Ascending aorta (tissue), 2 donors: ENCODE data around the gene MLLT6. TPM values are rescaled to one million over a fixed set of nuclear protein-coding genes. Genes with fewer than 3 reads are reported as not detected.

Source experiments
- DNase-seq, 2 donors: peaks; one replicate each; pipeline ENCODE4 v3.0.0-alpha.2; 2019; ENCODE audit warnings: low spot score in 2 of 2
- H3K27ac ChIP-seq, 2 donors: fragments of 200-600 bp; sonication (generic); one replicate each; pipeline ENCODE4 v1.5.1; 2016 to 2017; ENCODE audit warnings: mild to moderate bottlenecking in 1 of 2
- H3K27me3 ChIP-seq: fragments of 200-600 bp; sonication (generic); one replicate; pipeline ENCODE4 v1.5.1; 2017
- H3K36me3 ChIP-seq, 2 donors: fragments of 200-600 bp; sonication (generic); one replicate each; pipeline ENCODE4 v1.5.1; 2016
- H3K4me1 ChIP-seq, 2 donors: fragments of 200-600 bp; sonication (generic); one replicate each; pipeline ENCODE4 v1.5.1; 2016 to 2017; ENCODE audit warnings: mild to moderate bottlenecking in 1 of 2
- H3K4me3 ChIP-seq, 2 donors: fragments of 200-600 bp; sonication (generic); one replicate each; pipeline ENCODE4 v1.5.1; 2016 to 2017; ENCODE audit warnings: mild to moderate bottlenecking in 1 of 2
- H3K9me3 ChIP-seq, 2 donors: fragments of 200-600 bp; sonication (generic); one replicate each; pipeline ENCODE4 v1.5.1; 2016
- intact Hi-C: fragments of 100-400 bp; cut with DNase I; formaldehyde crosslinking; loops from one replicate; pipeline ENCODE4 v1.15.1; 2023
- total RNA-seq: library from RNA; depleted of rRNA; stranded (reverse); fragments of >200 nt; gene quantifications from one replicate; pipeline ENCODE4 v1.1.0, GENCODE V29; 2016
- TF ChIP-seq, protein P1 (sequence below), 3 experiments: fragments of 200-600 bp in 2 of 3; fragments of 450-650 bp in 1 of 3; sonication (generic) in 2 of 3; IDR thresholded peaks; one replicate each; pipeline ENCODE4 v1.5.1; 2016 to 2019; ENCODE audit warnings: antibody characterized with exemption in 3 of 3, mild to moderate bottlenecking in 1 of 3, moderate library complexity in 1 of 3

MLLT6 gene
- total RNA-seq, 1 donor from 2014 or later, result 100 TPM

DNA sequence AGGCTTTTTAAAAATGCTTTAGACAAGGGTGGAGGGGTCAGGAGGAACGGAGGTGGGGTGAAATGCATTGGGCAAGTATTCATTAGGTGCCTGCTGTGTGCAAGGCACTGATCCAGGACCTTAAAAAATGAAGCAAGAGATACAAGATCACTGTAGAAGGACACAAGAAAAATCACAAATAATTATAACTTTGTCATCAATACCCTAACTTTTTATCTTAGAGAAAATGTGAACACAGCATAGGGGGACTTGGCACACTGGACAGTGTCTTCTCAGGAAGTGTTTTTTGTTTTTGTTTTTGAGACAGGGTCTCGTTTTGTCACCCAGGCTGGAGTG lies 37.3 kb upstream of the MLLT6 start:
- H3K36me3 ChIP-seq, result no peaks in the 10 kb centered on the region
- TF ChIP-seq, protein P1, sequence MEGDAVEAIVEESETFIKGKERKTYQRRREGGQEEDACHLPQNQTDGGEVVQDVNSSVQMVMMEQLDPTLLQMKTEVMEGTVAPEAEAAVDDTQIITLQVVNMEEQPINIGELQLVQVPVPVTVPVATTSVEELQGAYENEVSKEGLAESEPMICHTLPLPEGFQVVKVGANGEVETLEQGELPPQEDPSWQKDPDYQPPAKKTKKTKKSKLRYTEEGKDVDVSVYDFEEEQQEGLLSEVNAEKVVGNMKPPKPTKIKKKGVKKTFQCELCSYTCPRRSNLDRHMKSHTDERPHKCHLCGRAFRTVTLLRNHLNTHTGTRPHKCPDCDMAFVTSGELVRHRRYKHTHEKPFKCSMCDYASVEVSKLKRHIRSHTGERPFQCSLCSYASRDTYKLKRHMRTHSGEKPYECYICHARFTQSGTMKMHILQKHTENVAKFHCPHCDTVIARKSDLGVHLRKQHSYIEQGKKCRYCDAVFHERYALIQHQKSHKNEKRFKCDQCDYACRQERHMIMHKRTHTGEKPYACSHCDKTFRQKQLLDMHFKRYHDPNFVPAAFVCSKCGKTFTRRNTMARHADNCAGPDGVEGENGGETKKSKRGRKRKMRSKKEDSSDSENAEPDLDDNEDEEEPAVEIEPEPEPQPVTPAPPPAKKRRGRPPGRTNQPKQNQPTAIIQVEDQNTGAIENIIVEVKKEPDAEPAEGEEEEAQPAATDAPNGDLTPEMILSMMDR (IDR thresholded peaks at IDR 0.05), result no peak
- H3K4me3 ChIP-seq, result no peak overlapping the region
- no peak overlapping the region for H3K27ac ChIP-seq
- peaks cover 4% of the 10 kb centered on the region for H3K27me3 ChIP-seq
- no peaks in the 10 kb centered on the region for H3K9me3 ChIP-seq
- DNase-seq, result no peak
- intact Hi-C loops, result loop anchor here (1.0 to 10.0 kb wide), 3 partner anchors 109 to 243 kb away; partner anchors contain the start of gene ARHGAP23
- no peaks in the 10 kb centered on the region for H3K4me1 ChIP-seq

DNA sequence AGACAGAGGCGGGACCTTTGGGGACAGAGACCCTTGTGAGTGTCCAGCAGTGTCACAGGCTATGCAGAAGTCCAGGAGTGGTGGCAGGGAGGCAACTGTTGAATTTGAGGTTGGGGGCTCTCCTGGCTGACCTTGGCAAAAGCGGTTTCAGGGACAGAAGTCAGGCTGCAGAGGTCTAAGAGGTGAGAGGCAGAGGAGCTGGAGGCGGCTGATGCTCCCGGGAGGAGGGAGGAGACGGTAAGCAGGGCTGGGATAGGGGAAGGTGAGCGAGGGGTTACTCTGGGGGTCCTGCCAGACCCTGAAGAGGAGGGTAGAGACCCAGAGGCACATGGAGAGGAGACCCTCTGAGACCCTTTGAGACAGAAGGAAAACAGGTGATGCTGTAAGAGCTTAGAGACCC lies 35.6 kb upstream of the MLLT6 start:
- TF ChIP-seq, protein P1 (IDR thresholded peaks at IDR 0.05), result no peak
- intact Hi-C loops, result loop anchor here (5.0 to 10.0 kb wide), 2 partner anchors 177 to 245 kb away; partner anchors contain the start of gene ARHGAP23
- Histone ChIP-seq H3K27ac (no peak overlapping the region), H3K27me3 (peaks cover 18% of the 10 kb centered on the region), H3K4me1 (peaks cover 9 to 13% of the 10 kb centered on the region in 2 donors), H3K36me3 (no peaks in the 10 kb centered on the region), H3K4me3 (no peak overlapping the region), H3K9me3 (no peaks in the 10 kb centered on the region)
- no peak for DNase-seq

DNA sequence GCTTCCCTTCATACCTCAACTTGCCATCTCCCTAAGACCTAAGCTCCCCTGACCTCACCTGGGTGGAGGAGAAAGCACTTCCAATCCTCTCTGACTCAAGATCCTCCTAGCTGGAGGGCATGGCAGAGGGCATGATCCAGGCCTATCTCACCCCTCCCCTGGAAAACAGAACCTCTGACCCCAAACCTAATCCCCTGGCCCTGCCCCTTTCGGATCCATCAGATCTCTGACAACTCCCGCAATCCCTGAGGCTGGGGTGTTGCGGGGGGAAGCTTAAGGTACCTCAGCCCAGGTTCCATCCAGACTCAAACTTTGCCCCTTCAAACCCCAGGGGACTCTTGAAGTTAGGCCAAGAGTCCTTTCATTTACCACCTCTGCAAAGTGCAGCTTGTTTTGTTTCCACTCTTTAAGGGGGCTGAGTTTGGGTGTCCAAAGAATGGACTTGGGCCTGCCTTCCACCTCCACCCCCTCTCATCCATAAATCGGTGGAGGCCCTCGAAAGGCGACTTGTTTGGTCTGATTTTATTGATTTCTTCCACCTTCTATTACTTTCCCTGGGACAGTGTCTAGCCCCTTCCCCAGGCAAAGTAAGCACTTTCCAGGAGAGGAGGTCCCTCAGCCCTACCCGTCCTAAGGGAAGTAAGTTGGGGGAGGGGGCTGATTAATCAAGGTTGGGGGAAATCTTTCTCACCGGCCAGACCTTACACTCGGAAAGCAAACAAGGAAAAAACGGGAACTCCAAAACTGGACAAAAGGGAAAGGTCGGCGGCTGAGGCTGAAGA lies 32.9 kb upstream of the MLLT6 start:
- intact Hi-C loops, result no loop called here

DNA sequence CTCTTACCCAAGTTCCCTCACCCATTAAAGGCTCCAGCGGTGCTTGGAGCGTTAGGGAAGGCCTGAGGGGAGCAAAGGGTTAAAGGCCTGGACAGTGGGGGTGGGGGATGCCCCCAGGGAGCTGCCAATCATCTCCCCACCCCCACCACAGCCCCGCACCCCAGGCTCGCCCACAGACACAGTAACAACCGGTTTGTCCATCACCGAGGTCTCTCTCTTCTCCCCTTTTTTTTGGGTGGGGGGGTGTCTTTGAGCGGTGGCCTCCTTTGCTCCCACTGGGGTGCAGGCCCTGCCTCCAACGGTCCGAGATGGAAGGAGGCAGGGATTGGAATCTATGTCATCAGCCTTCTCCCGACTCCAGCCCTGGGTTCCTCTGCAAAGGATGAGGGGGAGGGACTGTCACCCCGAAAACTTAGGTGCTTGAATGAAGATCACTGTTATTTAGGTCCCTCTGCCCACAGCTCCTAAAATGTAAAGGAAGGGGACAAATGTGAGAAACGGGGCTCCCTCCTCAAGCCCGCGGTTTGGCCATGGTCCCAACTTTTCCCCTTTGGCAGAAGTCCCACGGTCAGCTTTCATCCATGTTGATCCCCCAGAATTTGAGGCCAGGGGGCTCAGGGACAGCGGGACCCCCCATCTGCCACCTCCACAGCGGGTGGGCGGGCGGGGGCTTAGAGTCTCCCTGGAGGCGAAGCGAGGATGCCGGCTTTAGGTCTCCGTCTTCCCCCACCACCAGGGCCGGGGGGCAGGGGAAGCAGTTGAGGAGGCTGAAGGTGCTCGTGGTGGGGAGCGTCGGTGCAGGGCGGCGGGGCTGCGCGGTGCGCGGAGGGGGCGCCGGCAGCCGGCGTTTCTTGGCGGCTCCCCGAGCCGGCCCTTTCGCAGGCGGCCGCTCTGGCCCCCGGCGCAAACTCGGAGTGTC lies 32.0 kb upstream of the MLLT6 start:
- no peak for DNase-seq
- Histone ChIP-seq H3K27me3 (peaks cover 20% of the 10 kb centered on the region), H3K9me3 (no peaks in the 10 kb centered on the region), H3K27ac (no peak overlapping the region), H3K4me3 (peak overlapping the region; percentile 70), H3K4me1 (peaks cover 10 to 18% of the 10 kb centered on the region in 2 donors), H3K36me3 (no peaks in the 10 kb centered on the region)
- intact Hi-C loops, result no loop called here
- TF ChIP-seq, protein P1 (IDR thresholded peaks at IDR 0.05), result no peak

More for the DNA sequence above, 32.9 kb upstream of the MLLT6 start:
- no peak for DNase-seq
- TF ChIP-seq, protein P1 (IDR thresholded peaks at IDR 0.05), result no peak
- Histone ChIP-seq H3K27me3 (peaks cover 20% of the 10 kb centered on the region), H3K27ac (no peak overlapping the region), H3K4me1 (peaks cover 10 to 18% of the 10 kb centered on the region in 2 donors), H3K4me3 (no peak overlapping the region), H3K9me3 (no peaks in the 10 kb centered on the region), H3K36me3 (no peaks in the 10 kb centered on the region)

DNA sequence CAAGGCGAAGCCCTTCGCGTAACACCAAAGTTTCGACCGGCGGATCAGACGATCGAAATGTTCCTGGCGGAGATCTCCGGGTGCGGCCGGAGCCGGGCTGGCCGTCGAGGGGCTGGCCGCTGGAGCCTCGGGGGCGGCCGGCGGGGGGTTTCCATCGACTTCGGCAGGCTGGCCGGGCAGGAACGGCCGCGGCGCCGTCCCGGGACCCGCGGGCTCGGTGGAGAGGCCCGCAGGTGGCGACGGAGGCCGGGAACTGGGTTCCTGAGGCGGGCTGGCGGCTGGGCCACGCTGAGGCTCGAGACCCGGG lies 31.4 kb upstream of the MLLT6 start:
- intact Hi-C loops, result no loop called here

More for the DNA sequence above, 31.4 kb upstream of the MLLT6 start:
- peaks cover 10 to 18% of the 10 kb centered on the region in 2 donors for H3K4me1 ChIP-seq
- peaks cover 20% of the 10 kb centered on the region for H3K27me3 ChIP-seq
- DNase-seq, result no peak
- H3K9me3 ChIP-seq, result no peaks in the 10 kb centered on the region
- H3K36me3 ChIP-seq, result no peaks in the 10 kb centered on the region
- H3K4me3 ChIP-seq, result peak overlapping the region; percentile 70
- H3K27ac ChIP-seq, result no peak overlapping the region
- TF ChIP-seq, protein P1 (IDR thresholded peaks at IDR 0.05), result no peak
